ENCODE measurements around the gene TPSG1.
"Not testable (repeated sequence)": the region's sequence is repeated elsewhere in the genome, so short reads cannot be mapped to it uniquely, and the experiment has no call there.

TPSG1 gene

GRCh38 chr16:1256296-1256873, 31.3 kb upstream of the TPSG1 start:
- DNase-seq = not testable (repeated sequence)

GRCh38 chr16:1255276-1256122, 30.4 kb upstream of the TPSG1 start, which contains the start of gene TPSD1:
TPSD1 (plus strand) TSS chr16:1256069; CDS start chr16:1256281, 212 bp downstream.
- DNase-seq = not testable (repeated sequence)

GRCh38 chr16:1254821-1255220, 29.8 kb upstream of the TPSG1 start:
- DNase-seq = not testable (repeated sequence)

- DNase-seq = not testable (repeated sequence)
Measured at GRCh38 chr16:1253701-1254364, 28.8 kb upstream of the TPSG1 start.

GRCh38 chr16:1249031-1249755, 24.1 kb upstream of the TPSG1 start:
- DNase-seq = not testable (repeated sequence)

- not testable (repeated sequence) for DNase-seq
Measured at GRCh38 chr16:1247903-1248537, 23.0 kb upstream of the TPSG1 start.

GRCh38 chr16:1245452-1246020, 20.5 kb upstream of the TPSG1 start:
- no peak for DNase-seq

- DNase-seq = no peak
Measured at GRCh38 chr16:1244881-1245280, 19.8 kb upstream of the TPSG1 start.

DNA sequence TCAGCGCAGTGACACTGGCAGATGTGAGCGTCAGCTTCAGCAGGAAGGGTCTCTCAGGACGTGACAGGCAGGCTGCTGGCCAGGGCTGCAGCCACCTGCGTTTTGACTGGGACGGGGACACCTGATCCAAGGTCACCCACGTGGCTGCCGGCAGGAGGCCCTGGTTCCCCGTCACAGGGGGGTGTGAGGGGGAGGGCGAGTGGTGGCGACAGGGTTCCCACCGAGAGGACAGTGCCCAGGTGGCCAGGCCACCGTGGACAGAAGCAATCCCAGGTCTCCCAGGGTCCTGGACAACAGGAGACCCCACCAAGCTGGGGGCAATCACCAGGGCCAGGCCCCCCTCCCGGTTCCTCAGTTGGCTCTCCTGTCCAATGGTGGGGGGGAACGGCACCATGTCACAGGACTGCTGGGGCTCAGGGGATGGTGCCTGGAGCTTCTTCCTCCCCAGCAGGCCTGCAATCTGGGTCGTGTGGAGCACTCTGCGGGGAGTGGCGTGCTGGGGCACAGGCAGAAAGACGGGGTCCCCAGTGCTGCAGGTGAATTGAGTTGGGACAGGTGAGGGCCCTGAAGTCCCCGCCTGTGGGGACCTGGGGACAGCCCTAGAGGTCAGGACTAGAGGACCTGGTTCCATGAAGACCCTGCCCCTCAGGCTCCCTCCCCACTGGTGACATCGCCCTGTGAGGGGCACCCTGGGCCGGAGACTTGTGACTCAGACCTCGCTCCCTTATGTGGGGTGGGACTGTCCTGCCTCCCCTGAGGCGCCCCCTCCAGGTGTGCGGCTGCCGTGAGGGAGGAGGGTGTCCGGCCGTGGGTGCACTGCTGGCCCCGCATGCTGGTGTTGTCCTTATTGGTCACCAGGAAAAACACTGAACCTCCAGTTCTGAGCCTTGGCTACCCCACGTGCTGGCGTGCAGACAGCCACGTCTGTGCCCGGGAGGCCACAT, 19.1 kb upstream of the TPSG1 start:
- DNase-seq = not testable (repeated sequence)

DNA sequence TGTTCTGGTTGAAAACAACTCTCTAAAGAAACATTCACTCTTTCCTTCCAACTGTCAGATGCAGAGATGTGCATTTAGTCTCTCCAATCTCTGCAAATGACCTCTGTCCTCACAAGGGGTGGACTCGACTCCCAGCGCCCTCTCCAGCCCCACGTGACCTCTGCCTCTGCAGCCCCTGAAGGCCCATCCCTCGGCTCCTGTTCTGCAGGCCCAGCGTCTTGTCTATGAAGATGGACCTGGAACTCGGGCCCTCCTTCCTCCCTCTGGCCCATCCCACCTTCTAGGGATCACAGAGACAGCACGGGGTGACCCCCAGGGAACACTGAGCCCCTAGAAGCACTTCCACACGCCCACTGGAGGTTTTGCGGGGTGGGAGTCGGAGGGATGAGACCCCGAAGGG, 18.3 kb upstream of the TPSG1 start:
- DNase-seq = not testable (repeated sequence)

DNA sequence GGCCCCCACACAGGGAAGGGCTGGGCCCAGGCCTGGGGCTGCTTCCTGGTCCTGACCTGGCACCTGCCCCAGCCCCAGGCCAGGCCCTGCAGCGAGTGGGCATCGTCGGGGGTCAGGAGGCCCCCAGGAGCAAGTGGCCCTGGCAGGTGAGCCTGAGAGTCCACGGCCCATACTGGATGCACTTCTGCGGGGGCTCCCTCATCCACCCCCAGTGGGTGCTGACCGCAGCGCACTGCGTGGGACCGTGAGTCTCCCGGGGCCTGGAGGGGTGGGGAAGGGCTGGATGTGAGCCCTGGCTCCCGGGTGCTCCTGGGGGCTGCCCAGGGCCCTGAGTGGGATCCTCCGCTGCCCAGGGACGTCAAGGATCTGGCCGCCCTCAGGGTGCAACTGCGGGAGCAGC, 16.0 kb upstream of the TPSG1 start:
- DNase-seq = not testable (repeated sequence)

GRCh38 chr16:1240436-1240835, 15.4 kb upstream of the TPSG1 start, which contains the start of gene TPSAB1:
TPSAB1 (plus strand) TSS chr16:1240705; CDS start chr16:1240939, 234 bp downstream.
- not testable (repeated sequence) for DNase-seq

DNA sequence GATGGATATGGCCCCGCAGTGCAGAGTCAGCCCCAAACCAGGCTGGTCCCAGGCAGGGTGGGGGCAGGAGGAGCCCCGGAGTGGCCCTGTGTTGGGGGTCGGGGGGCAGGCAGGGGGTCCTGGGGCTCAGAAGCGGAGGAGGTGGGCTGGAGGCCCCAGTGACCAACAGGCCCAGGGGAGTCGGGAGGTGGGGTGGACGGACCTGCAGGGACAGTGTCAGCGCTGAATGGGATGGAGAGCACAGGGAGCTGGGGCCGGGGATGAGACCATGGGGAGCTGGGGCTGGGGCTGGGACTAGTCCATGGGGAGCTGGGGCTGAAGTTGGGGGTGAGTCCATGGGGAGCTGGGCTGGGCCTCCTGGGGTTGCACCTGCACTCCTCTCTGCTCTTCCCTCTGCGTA, 14.5 kb upstream of the TPSG1 start:
- DNase-seq = not testable (repeated sequence)

DNA sequence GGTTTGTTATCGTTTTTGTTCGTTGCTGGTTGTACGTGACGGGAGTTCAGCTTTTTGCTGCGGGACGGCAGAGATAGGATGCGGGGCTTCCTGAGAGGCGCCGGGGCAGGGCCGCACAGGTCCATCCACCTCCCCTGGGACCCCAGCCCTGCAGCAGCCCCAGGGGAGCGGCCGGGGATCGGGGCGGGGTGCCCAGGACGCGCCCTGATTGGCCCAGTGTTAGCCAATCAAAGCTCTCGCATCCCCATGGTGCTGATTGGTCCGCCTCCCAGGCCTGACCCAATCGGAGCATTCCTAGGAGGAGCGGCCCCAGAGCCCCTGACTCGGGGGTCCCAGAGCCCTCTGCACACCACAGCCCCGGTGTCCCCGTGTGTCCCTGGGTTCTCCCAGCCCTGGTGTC, 13.8 kb upstream of the TPSG1 start:
- DNase-seq = not testable (repeated sequence)

DNA sequence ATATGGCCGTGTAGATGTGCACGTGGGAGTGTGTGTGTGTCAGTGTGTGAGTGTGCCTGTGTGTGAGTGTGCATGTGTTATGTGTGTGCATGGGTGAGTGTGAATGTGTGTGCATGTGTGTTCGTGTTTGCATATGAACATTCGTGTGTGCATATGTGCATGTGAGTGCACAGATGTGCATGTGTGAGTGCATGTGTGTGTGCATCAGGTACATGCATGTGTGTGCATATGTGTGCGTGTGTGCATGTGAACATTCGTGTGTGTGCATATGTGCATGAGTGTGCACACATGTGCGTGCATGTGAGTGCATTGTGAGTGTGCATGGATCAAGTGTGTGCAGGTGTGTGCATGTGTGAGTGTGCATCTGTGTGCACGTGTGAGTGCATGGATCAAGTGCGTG, 12.9 kb upstream of the TPSG1 start:
- no peak for DNase-seq

DNA sequence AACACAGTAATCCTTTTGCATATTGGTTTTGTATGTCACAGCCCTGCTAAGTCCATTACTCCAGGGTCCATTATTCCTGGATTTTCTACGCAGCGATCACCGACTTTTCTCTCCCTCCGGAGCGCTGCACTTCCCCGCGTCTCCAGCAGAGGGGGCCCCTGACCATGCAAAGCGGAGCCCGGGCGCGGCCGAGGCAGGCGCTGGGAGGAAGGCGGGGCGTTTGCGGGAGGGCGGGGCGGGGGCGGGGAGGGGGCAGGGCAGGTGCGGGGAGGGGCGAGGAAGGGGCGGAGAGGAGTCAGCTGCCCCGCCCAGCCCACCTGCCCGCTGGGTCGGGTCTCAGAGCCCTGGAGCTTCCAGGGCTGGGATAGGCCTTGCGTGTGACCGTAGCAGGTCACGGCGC, 11.6 kb upstream of the TPSG1 start:
- DNase-seq = not testable (repeated sequence)

- not testable (repeated sequence) for DNase-seq
Measured at GRCh38 chr16:1232049-1232748, 7.1 kb upstream of the TPSG1 start.

DNA sequence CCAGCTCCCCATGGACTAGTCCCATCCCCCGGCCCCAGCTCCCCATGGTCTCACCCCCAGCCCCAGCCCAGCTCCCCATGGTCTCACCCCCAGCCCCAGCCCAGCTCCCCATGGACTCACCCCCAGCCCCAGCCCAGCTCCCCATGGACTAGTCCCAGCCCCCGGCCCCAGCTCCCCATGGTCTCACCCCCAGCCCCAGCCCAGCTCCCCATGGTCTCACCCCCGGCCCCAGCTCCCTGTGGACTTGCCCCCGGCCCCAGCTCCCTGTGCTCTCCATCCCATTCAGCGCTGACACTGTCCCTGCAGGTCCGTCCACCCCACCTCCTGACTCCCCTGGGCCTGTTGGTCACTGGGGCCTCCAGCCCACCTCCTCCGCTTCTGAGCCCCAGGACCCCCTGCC, 6.2 kb upstream of the TPSG1 start:
- DNase-seq = not testable (repeated sequence)

DNA sequence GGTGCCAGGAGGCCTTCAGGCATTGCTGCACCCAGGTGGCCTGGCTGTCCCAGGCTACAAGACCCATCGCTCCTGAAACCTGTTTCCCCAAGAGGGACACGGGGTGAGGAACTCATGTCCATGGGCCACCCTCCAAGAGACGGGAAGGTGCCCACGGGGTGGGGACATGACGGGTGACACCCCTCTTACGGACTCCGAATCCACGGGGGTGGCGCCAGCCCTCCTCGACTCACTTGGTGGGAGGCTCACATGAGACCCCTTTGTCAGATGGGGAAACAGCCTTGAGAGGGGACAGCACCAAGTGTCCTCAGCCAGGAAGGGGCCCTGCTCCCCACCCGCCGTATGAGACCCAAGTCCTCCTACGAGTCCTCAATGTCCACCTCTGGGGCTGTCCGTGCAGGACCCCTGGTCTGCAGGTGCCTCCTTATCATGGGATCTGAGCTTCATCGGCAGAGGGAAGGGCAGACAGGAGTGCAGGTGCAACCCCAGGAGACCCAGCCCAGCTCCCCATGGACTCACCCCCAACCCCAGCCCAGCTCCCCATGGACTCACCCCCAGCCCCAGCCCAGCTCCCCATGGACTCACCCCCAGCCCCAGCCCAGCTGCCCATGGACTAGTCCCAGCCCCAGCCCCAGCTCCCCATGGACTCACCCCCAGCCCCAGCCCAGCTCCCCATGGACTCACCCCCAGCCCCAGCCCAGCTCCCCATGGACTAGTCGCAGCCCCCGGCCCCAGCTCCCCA, 5.6 kb upstream of the TPSG1 start:
- DNase-seq = not testable (repeated sequence)
